Heart right ventricle (tissue), 16 donors: Measurements from ENCODE around the gene TRIM14. TPM values are rescaled to one million over a fixed set of nuclear protein-coding genes. Genes with fewer than 3 reads are reported as not detected.

ENCODE experiments used
- ATAC-seq, 8 donors: fragments of 200-7000 bp; cut with Tn5 transposase; one replicate each; pipeline ENCODE4 v1.9.1; 2020; ENCODE audit warnings: mild to moderate bottlenecking in 8 of 8, moderate library complexity in 8 of 8, moderate number of reproducible peaks in 1 of 8
- DNase-seq, 2 donors: peaks; one replicate each; pipeline ENCODE4 v3.0.0-alpha.2; 2020
- H3K27ac ChIP-seq, 10 donors: fragments of 200-600 bp; sonication (generic) in 2 of 10; one replicate each; pipeline versions ENCODE4 v1.5.0 to v1.8.0; 2020 to 2022; ENCODE audit warnings: mild to moderate bottlenecking in 3 of 10
- H3K27me3 ChIP-seq, 7 donors: fragments of 200-600 bp; one replicate each; pipeline ENCODE4 v1.8.0; 2021 to 2022; ENCODE audit warnings: mild to moderate bottlenecking in 2 of 7
- H3K36me3 ChIP-seq, 9 donors: fragments of 200-600 bp; sonication (generic) in 1 of 9; one replicate each; pipeline versions ENCODE4 v1.5.0 to v1.8.0; 2020 to 2022; ENCODE audit warnings: mild to moderate bottlenecking in 2 of 9
- H3K4me1 ChIP-seq, 9 donors: fragments of 200-600 bp; sonication (generic) in 1 of 9; one replicate each; pipeline versions ENCODE4 v1.5.0 to v1.8.0; 2020 to 2022; ENCODE audit warnings: mild to moderate bottlenecking in 4 of 9
- H3K4me3 ChIP-seq, 10 donors: fragments of 200-600 bp; sonication (generic) in 2 of 10; one replicate each; pipeline versions ENCODE4 v1.5.0 to v1.8.0; 2020 to 2022; ENCODE audit warnings: mild to moderate bottlenecking in 7 of 10, moderate library complexity in 2 of 10
- H3K9me3 ChIP-seq, 11 donors: fragments of 200-600 bp in 10 of 11; sonication (generic) in 2 of 11; one replicate each; pipeline versions ENCODE4 v1.5.0 to v1.8.0; 2013 to 2022; ENCODE audit warnings: mild to moderate bottlenecking in 2 of 11, control low read depth in 1 of 11, moderate library complexity in 1 of 11
- CTCF ChIP-seq, 9 donors: fragments of 200-600 bp; sonication (generic) in 2 of 9; IDR thresholded peaks; one replicate each; pipeline versions ENCODE4 v1.5.0 to v1.8.0; 2021 to 2022; ENCODE audit warnings: antibody characterized with exemption in 9 of 9, mild to moderate bottlenecking in 5 of 9, moderate library complexity in 1 of 9
- WGBS, 2 donors: extraction: QIAGEN DNeasy Blood & Tissue Kit; methylation state at CpG; one replicate each; pipeline ENCODE4 v1.1.7; 2013; ENCODE audit warnings: inconsistent platforms in 1 of 2; 5-methylcytosine and 5-hydroxymethylcytosine counted together
- intact Hi-C, 10 donors: fragments of 100-400 bp; cut with DNase I; formaldehyde crosslinking; loops; one replicate each; pipeline versions ENCODE4 v1.11.1 to v1.14.2; 2022
- polyA plus RNA-seq, 2 donors: library from polyadenylated mRNA; stranded (reverse); fragments of 200-250 nt; gene quantifications; one replicate each; pipeline ENCODE4 v1.2.3, GENCODE V29; 2013
- total RNA-seq, 10 donors: library from RNA; stranded (reverse); fragmentation: NEBNext Ultra II Directional in 3 of 10; extraction: Animal tissue kit (Norgen Biotek cat#: 25700) in 3 of 10; gene quantifications; one replicate each; pipeline versions ENCODE4 v1.2.1 to v1.2.4, GENCODE V29; 2021 to 2023
- donor health status: Arrhythmogenic right ventricular cardiomyopathy.
- donor health status: ischemic (EF 13 %, LVEDD 7.1; RV severe dilation, severe dysfunction).
- donor health status: healthy with polysubstance abuse.
- donor health status: DM: no; HTN: yes; CAD: no.
- donor health status: DM: no; HTN: no; CAD: no.
- donor health status: ischemic (EF 25% LVEDD 6.9; RV normal size, moderate dysfunction).
- donor health status: ischemic (EF 25% LVEDD 5.7; RV mildly dilated, moderate dysfunction).
- donor health status: healthy.
- donor health status: DM: yes; HTN: yes; CAD: no.
- donor health status: Ischemic cardiomyopathy.
- donor health status: ischemic (EF 35%, LVEDD 5.7; RV mildly dilated, moderate dysfunction).
- donor health status: nonischemic (EF 11% LVEDD 7.7; RV severe dilation, severe dysfunction).
- donor health status: DM: yes; HTN: yes; CAD: no.
- donor health status: PGD.
- donor health status: ischemic (EF 29% LVEDD 5.4; RV normal size, mild dysfunction).
- donor health status: nonischemic (EF 23%, LVEDD 6.1; RV moderate dilation, normal function).

Gene TRIM14
- total and polyA plus RNA-seq, 12 donors = 0.47 to 11.2 (median 1.6) TPM

- WGBS, 2 donors = 93 to 94% methylated on average over 10 of the region's 10 CpGs
- Histone ChIP-seq H3K36me3 (no peaks in the 10 kb centered on the region), H3K4me1 (no peaks in the 10 kb centered on the region), H3K9me3 (no peaks in the 10 kb centered on the region), H3K4me3 (no peak overlapping the region), H3K27me3 (no peaks in the 10 kb centered on the region), H3K27ac (no peak overlapping the region)
- ATAC-seq (no peak), DNase-seq (no peak)
- intact Hi-C loops = loop anchor here in 1 of 10 donors (10.0 kb wide), 1 partner anchor 63 kb away; no protein-coding TSS in a partner anchor
- no peak for TF ChIP-seq CTCF (IDR thresholded peaks at IDR 0.05)
Measured at GRCh38 chr9:98157372-98157771, 38.4 kb upstream of the TRIM14 start.

GRCh38 chr9:98154678-98155077, 35.7 kb upstream of the TRIM14 start:
- 88 to 95% methylated on average over 2 of the region's 2 CpGs for WGBS, 2 donors
- ATAC-seq = no peak
- intact Hi-C loops = loop anchor here in 1 of 10 donors (10.0 kb wide), 1 partner anchor 60 kb away; no protein-coding TSS in a partner anchor
- no peaks in the 10 kb centered on the region for H3K36me3 ChIP-seq
- no peak overlapping the region for H3K27ac ChIP-seq
- H3K4me1 ChIP-seq = peaks cover 0 to 4% (median 0%) of the 10 kb centered on the region in 9 donors
- H3K4me3 ChIP-seq = no peak overlapping the region
- no peak for TF ChIP-seq CTCF (IDR thresholded peaks at IDR 0.05)
- no peak for DNase-seq
- no peaks in the 10 kb centered on the region for H3K27me3 ChIP-seq
- peaks cover 0 to 13% (median 0%) of the 10 kb centered on the region in 11 donors for H3K9me3 ChIP-seq

- no peak overlapping the region for H3K4me3 ChIP-seq
- no peak for ATAC-seq
- no peak for TF ChIP-seq CTCF (IDR thresholded peaks at IDR 0.05)
- peaks cover 0 to 13% (median 0%) of the 10 kb centered on the region in 11 donors for H3K9me3 ChIP-seq
- intact Hi-C loops = loop anchor here in 1 of 10 donors (10.0 kb wide), 1 partner anchor 58 kb away; no protein-coding TSS in a partner anchor
- peaks cover 0 to 4% (median 0%) of the 10 kb centered on the region in 9 donors for H3K4me1 ChIP-seq
- H3K27ac ChIP-seq = no peak overlapping the region
- H3K27me3 ChIP-seq = no peaks in the 10 kb centered on the region
- no peak for DNase-seq
- no peaks in the 10 kb centered on the region for H3K36me3 ChIP-seq
Measured at GRCh38 chr9:98152526-98152925, 33.5 kb upstream of the TRIM14 start.

GRCh38 chr9:98150721-98151120, 31.7 kb upstream of the TRIM14 start:
- WGBS, 2 donors = 76 to 89% methylated on average over 3 of the region's 3 CpGs
- no peak for TF ChIP-seq CTCF (IDR thresholded peaks at IDR 0.05)
- intact Hi-C loops = loop anchor here in 1 of 10 donors (10.0 kb wide), 1 partner anchor 56 kb away; no protein-coding TSS in a partner anchor
- no peak overlapping the region for H3K4me3 ChIP-seq
- H3K27ac ChIP-seq = no peak overlapping the region
- peaks cover 0 to 13% (median 0%) of the 10 kb centered on the region in 11 donors for H3K9me3 ChIP-seq
- H3K27me3 ChIP-seq = no peaks in the 10 kb centered on the region
- peaks cover 0 to 11% (median 0%) of the 10 kb centered on the region in 9 donors for H3K4me1 ChIP-seq
- DNase-seq (no peak), ATAC-seq (no peak)
- no peaks in the 10 kb centered on the region for H3K36me3 ChIP-seq
